BLaER1 (cell line): Measurements from ENCODE around the gene NPY4R.
"Not testable (repeated sequence)": the region's sequence is repeated elsewhere in the genome, so short reads cannot be mapped to it uniquely, and the experiment has no call there.

Source experiments
- H3K27ac ChIP-seq: shearing (Covaris generic); formaldehyde crosslinking; 2 replicates; pipeline ENCODE4 v1.8.1; 2022
- H3K27me3 ChIP-seq: shearing (Covaris generic); formaldehyde crosslinking; 2 replicates; pipeline ENCODE4 v1.8.1; 2022
- H3K36me3 ChIP-seq: shearing (Covaris generic); formaldehyde crosslinking; 2 replicates; pipeline ENCODE4 v1.8.1; 2022
- H3K4me1 ChIP-seq: shearing (Covaris generic); formaldehyde crosslinking; 2 replicates; pipeline ENCODE4 v1.8.1; 2022
- H3K4me2 ChIP-seq: shearing (Covaris generic); formaldehyde crosslinking; 2 replicates; pipeline ENCODE4 v1.8.1; 2022
- H3K4me3 ChIP-seq: shearing (Covaris generic); formaldehyde crosslinking; 2 replicates; pipeline ENCODE4 v1.8.1; 2022
- H3K9ac ChIP-seq: shearing (Covaris generic); formaldehyde crosslinking; 2 replicates; pipeline ENCODE4 v1.8.1; 2022
- H3K9me3 ChIP-seq: shearing (Covaris generic); formaldehyde crosslinking; 2 replicates; pipeline ENCODE4 v1.8.1; 2022
- H4K20me1 ChIP-seq: shearing (Covaris generic); formaldehyde crosslinking; 2 replicates; pipeline ENCODE4 v1.8.1; 2022
- Cebpa-rat ChIP-seq: shearing (Covaris generic); IDR thresholded peaks from 2 replicates; pipeline ENCODE4 v1.8.1; 2022

The NPY4R gene

GRCh38 chr10:46465765-46466164 lies at the start of gene NPY4R:
TSS of gene NPY4R (minus strand) at chr10:46465958. CDS start at chr10:46462635, 3,323 bp downstream.
- not testable (repeated sequence) for H3K27me3 ChIP-seq, H3K4me1 ChIP-seq, H4K20me1 ChIP-seq, H3K36me3 ChIP-seq, H3K27ac ChIP-seq, H3K9me3 ChIP-seq, H3K4me3 ChIP-seq, H3K4me2 ChIP-seq, H3K9ac ChIP-seq

GRCh38 chr10:46515366-46515765 lies 49.6 kb upstream of the NPY4R start:
- no peaks in the 10 kb centered on the region for H3K27me3 ChIP-seq
- peaks cover 2% of the 10 kb centered on the region for H3K4me1 ChIP-seq
- no peak overlapping the region for H3K27ac ChIP-seq

GRCh38 chr10:46514899-46515298 lies 49.1 kb upstream of the NPY4R start:
- Histone ChIP-seq H3K27me3 (no peaks in the 10 kb centered on the region), H3K36me3 (no peaks in the 10 kb centered on the region), H3K4me2 (no peak overlapping the region), H3K9ac (no peak overlapping the region), H3K4me3 (no peak overlapping the region), H3K4me1 (no peaks in the 10 kb centered on the region), H4K20me1 (no peaks in the 10 kb centered on the region), H3K27ac (no peak overlapping the region), H3K9me3 (no peaks in the 10 kb centered on the region)
- TF ChIP-seq Cebpa-rat: no peak

More at GRCh38 chr10:46515366-46515765, 49.6 kb upstream of the NPY4R start:
- no peaks in the 10 kb centered on the region for H3K9me3 ChIP-seq
- TF ChIP-seq Cebpa-rat: no peak
- no peaks in the 10 kb centered on the region for H4K20me1 ChIP-seq
- no peak overlapping the region for H3K4me2 ChIP-seq
- no peak overlapping the region for H3K9ac ChIP-seq
- H3K36me3 ChIP-seq: no peaks in the 10 kb centered on the region
- no peak overlapping the region for H3K4me3 ChIP-seq

GRCh38 chr10:46514431-46514861 lies 48.7 kb upstream of the NPY4R start:
- Histone ChIP-seq H3K9me3 (no peaks in the 10 kb centered on the region), H3K4me2 (no peak overlapping the region), H4K20me1 (no peaks in the 10 kb centered on the region), H3K4me3 (no peak overlapping the region), H3K27ac (no peak overlapping the region), H3K9ac (no peak overlapping the region), H3K27me3 (no peaks in the 10 kb centered on the region), H3K4me1 (no peaks in the 10 kb centered on the region), H3K36me3 (no peaks in the 10 kb centered on the region)
- no peak for TF ChIP-seq Cebpa-rat

GRCh38 chr10:46513333-46513732 lies 47.6 kb upstream of the NPY4R start:
- H3K4me1 ChIP-seq, H3K9me3 ChIP-seq, H3K36me3 ChIP-seq, H3K27ac ChIP-seq, H4K20me1 ChIP-seq, H3K4me2 ChIP-seq, H3K9ac ChIP-seq, H3K27me3 ChIP-seq, H3K4me3 ChIP-seq: not testable (repeated sequence)

- not testable (repeated sequence) for H3K9me3 ChIP-seq, H3K36me3 ChIP-seq, H3K4me3 ChIP-seq, H3K27ac ChIP-seq, H3K27me3 ChIP-seq, H3K9ac ChIP-seq, H4K20me1 ChIP-seq, H3K4me2 ChIP-seq, H3K4me1 ChIP-seq
Observed at GRCh38 chr10:46512725-46513124, 47.0 kb upstream of the NPY4R start.

GRCh38 chr10:46512002-46512401 lies 46.2 kb upstream of the NPY4R start:
- not testable (repeated sequence) for H3K27ac ChIP-seq, H3K27me3 ChIP-seq, H3K4me3 ChIP-seq, H3K4me1 ChIP-seq, H3K36me3 ChIP-seq, H3K9me3 ChIP-seq, H3K4me2 ChIP-seq, H4K20me1 ChIP-seq, H3K9ac ChIP-seq

GRCh38 chr10:46499990-46500389 lies 34.2 kb upstream of the NPY4R start:
- H3K9ac ChIP-seq, H4K20me1 ChIP-seq, H3K4me2 ChIP-seq, H3K27ac ChIP-seq, H3K4me3 ChIP-seq, H3K27me3 ChIP-seq, H3K9me3 ChIP-seq, H3K36me3 ChIP-seq, H3K4me1 ChIP-seq: not testable (repeated sequence)

- not testable (repeated sequence) for H3K36me3 ChIP-seq, H3K9me3 ChIP-seq, H3K27ac ChIP-seq, H3K27me3 ChIP-seq, H3K9ac ChIP-seq, H3K4me3 ChIP-seq, H4K20me1 ChIP-seq, H3K4me1 ChIP-seq, H3K4me2 ChIP-seq
Observed at GRCh38 chr10:46498985-46499703, 33.4 kb upstream of the NPY4R start.

- not testable (repeated sequence) for H3K36me3 ChIP-seq, H3K4me2 ChIP-seq, H3K27ac ChIP-seq, H3K27me3 ChIP-seq, H3K9me3 ChIP-seq, H3K9ac ChIP-seq, H4K20me1 ChIP-seq, H3K4me3 ChIP-seq, H3K4me1 ChIP-seq
Observed at GRCh38 chr10:46497878-46498277, 32.1 kb upstream of the NPY4R start.

- not testable (repeated sequence) for H3K36me3 ChIP-seq, H3K27me3 ChIP-seq
Observed at GRCh38 chr10:46497401-46497800, 31.6 kb upstream of the NPY4R start.

GRCh38 chr10:46491364-46492114 lies 25.8 kb upstream of the NPY4R start:
- H3K9ac ChIP-seq, H4K20me1 ChIP-seq, H3K27me3 ChIP-seq, H3K9me3 ChIP-seq, H3K4me1 ChIP-seq, H3K36me3 ChIP-seq, H3K27ac ChIP-seq, H3K4me3 ChIP-seq, H3K4me2 ChIP-seq: not testable (repeated sequence)

More at GRCh38 chr10:46497401-46497800, 31.6 kb upstream of the NPY4R start:
- H3K4me2 ChIP-seq, H3K4me1 ChIP-seq, H4K20me1 ChIP-seq, H3K9ac ChIP-seq, H3K27ac ChIP-seq, H3K9me3 ChIP-seq, H3K4me3 ChIP-seq: not testable (repeated sequence)

GRCh38 chr10:46490285-46490684 lies 24.5 kb upstream of the NPY4R start:
- H3K36me3 ChIP-seq, H3K27me3 ChIP-seq, H3K27ac ChIP-seq, H4K20me1 ChIP-seq, H3K9me3 ChIP-seq, H3K4me1 ChIP-seq, H3K9ac ChIP-seq, H3K4me2 ChIP-seq, H3K4me3 ChIP-seq: not testable (repeated sequence)

- not testable (repeated sequence) for H3K27ac ChIP-seq, H3K4me1 ChIP-seq, H3K27me3 ChIP-seq, H4K20me1 ChIP-seq, H3K9ac ChIP-seq, H3K4me3 ChIP-seq, H3K36me3 ChIP-seq, H3K4me2 ChIP-seq, H3K9me3 ChIP-seq
Observed at GRCh38 chr10:46486459-46486858, 20.7 kb upstream of the NPY4R start.
